ENCODE results near the gene SLC4A5.

- TF ChIP-seq, protein P1, sequence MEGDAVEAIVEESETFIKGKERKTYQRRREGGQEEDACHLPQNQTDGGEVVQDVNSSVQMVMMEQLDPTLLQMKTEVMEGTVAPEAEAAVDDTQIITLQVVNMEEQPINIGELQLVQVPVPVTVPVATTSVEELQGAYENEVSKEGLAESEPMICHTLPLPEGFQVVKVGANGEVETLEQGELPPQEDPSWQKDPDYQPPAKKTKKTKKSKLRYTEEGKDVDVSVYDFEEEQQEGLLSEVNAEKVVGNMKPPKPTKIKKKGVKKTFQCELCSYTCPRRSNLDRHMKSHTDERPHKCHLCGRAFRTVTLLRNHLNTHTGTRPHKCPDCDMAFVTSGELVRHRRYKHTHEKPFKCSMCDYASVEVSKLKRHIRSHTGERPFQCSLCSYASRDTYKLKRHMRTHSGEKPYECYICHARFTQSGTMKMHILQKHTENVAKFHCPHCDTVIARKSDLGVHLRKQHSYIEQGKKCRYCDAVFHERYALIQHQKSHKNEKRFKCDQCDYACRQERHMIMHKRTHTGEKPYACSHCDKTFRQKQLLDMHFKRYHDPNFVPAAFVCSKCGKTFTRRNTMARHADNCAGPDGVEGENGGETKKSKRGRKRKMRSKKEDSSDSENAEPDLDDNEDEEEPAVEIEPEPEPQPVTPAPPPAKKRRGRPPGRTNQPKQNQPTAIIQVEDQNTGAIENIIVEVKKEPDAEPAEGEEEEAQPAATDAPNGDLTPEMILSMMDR (conservative IDR thresholded peaks at IDR 0.05), result no peak
- no peak for TF ChIP-seq ZFX (IDR thresholded peaks at IDR 0.05)
These were observed 25.3 kb upstream of the SLC4A5 start for GRCh38 chr2:74368499-74368898.
